ENCODE results near the gene FERMT2.

Gene FERMT2

DNA sequence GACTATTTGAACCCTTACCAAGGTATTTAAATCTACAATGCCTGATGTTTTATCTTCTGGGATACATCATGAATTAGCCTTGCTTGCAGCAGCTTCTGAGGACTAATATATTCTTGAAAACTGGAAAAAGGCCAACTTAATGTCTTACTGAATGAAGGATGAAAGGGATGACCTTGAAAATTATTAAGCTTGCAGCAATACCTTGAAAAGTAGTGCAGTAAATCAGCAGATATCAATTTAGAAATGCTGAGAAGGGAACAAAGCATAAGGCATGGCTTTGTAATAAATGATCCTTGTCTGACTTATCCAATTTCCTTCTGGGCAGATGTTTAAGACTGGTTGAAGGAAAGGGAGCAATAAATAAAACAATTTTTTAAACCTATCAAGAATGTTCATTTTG lies 37.3 kb upstream of the FERMT2 start:
- TF ChIP-seq CEBPB (IDR thresholded peaks at IDR 0.05) (no peak), TEAD4 (IDR thresholded peaks at IDR 0.05) (no peak), CREB1 (IDR thresholded peaks at IDR 0.05; ENCODE audit: low read depth) (no peak), TCF12 (IDR thresholded peaks at IDR 0.05; ENCODE audit: low read depth) (no peak), FOXM1 (IDR thresholded peaks at IDR 0.05; ENCODE audit: borderline replicate concordance, low read depth) (no peak), NFIC (IDR thresholded peaks at IDR 0.05) (no peak)
- TF ChIP-seq, protein P1, sequence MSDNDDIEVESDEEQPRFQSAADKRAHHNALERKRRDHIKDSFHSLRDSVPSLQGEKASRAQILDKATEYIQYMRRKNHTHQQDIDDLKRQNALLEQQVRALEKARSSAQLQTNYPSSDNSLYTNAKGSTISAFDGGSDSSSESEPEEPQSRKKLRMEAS (IDR thresholded peaks at IDR 0.05), result no peak

DNA sequence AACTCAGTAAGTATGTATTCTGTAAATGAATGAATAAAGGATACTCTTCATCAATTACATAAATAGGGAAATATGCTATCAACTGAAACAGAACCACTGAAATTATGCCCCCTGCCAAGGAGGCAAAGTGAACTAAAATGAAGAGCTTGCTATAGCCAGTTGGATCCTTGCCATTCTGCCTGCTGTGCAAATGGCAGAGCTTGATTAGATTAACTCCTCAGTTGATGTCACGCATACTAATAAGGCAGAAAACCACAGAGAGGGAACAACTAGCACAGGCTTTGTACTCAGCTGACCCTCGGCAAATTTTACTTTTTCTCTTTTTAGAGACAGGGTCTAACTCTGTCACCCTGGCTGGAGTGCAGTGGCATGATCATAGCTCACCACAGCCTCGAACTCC lies 36.7 kb upstream of the FERMT2 start:
- no peak for TF ChIP-seq FOXM1 (IDR thresholded peaks at IDR 0.05; ENCODE audit: borderline replicate concordance, low read depth)
- TF ChIP-seq TEAD4 (IDR thresholded peaks at IDR 0.05), result no peak
- no peak for TF ChIP-seq YY1 (IDR thresholded peaks at IDR 0.05; ENCODE audit: low read depth)
- TF ChIP-seq ZBTB7A (IDR thresholded peaks at IDR 0.05; ENCODE audit: low read depth), result no peak
- no peak for TF ChIP-seq EGR1 (IDR thresholded peaks at IDR 0.05)
- TF ChIP-seq NFIC (IDR thresholded peaks at IDR 0.05), result no peak
- TF ChIP-seq, protein P2, sequence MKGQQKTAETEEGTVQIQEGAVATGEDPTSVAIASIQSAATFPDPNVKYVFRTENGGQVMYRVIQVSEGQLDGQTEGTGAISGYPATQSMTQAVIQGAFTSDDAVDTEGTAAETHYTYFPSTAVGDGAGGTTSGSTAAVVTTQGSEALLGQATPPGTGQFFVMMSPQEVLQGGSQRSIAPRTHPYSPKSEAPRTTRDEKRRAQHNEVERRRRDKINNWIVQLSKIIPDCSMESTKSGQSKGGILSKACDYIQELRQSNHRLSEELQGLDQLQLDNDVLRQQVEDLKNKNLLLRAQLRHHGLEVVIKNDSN (IDR thresholded peaks at IDR 0.05), result no peak

DNA sequence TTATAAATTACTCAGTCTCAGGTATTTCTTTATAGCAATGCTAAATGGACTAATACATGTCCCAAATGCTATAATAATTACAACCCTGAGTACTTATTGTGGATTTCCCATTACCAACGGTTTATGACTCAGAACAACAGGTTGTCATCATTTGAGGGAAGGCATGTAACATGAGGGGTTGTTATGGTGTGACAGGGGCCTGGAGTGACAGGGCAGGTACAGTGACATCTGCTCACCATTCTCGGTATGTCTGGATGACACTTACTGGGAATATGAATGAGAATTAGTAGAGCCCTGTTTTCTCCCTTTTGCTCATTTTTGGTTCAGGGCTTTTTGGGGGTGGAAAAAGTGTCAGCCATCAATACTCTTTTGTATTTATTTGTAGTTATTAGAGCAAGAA lies 36.2 kb upstream of the FERMT2 start:
- TF ChIP-seq TCF12 (IDR thresholded peaks at IDR 0.05; ENCODE audit: low read depth) (no peak), FOXM1 (IDR thresholded peaks at IDR 0.05; ENCODE audit: borderline replicate concordance, low read depth) (no peak), NFIC (IDR thresholded peaks at IDR 0.05) (no peak), EGR1 (IDR thresholded peaks at IDR 0.05) (no peak), TEAD4 (IDR thresholded peaks at IDR 0.05) (no peak), YY1 (IDR thresholded peaks at IDR 0.05; ENCODE audit: low read depth) (no peak), TAF1 (IDR thresholded peaks at IDR 0.05; ENCODE audit: low read depth) (no peak), CEBPB (IDR thresholded peaks at IDR 0.05) (no peak), EP300 (IDR thresholded peaks at IDR 0.05; ENCODE audit: borderline replicate concordance) (no peak), CREB1 (IDR thresholded peaks at IDR 0.05; ENCODE audit: low read depth) (no peak)
- TF ChIP-seq, protein P1 (IDR thresholded peaks at IDR 0.05), result no peak
- TF ChIP-seq, protein P2 (IDR thresholded peaks at IDR 0.05), result no peak
- TF ChIP-seq, protein P3, sequence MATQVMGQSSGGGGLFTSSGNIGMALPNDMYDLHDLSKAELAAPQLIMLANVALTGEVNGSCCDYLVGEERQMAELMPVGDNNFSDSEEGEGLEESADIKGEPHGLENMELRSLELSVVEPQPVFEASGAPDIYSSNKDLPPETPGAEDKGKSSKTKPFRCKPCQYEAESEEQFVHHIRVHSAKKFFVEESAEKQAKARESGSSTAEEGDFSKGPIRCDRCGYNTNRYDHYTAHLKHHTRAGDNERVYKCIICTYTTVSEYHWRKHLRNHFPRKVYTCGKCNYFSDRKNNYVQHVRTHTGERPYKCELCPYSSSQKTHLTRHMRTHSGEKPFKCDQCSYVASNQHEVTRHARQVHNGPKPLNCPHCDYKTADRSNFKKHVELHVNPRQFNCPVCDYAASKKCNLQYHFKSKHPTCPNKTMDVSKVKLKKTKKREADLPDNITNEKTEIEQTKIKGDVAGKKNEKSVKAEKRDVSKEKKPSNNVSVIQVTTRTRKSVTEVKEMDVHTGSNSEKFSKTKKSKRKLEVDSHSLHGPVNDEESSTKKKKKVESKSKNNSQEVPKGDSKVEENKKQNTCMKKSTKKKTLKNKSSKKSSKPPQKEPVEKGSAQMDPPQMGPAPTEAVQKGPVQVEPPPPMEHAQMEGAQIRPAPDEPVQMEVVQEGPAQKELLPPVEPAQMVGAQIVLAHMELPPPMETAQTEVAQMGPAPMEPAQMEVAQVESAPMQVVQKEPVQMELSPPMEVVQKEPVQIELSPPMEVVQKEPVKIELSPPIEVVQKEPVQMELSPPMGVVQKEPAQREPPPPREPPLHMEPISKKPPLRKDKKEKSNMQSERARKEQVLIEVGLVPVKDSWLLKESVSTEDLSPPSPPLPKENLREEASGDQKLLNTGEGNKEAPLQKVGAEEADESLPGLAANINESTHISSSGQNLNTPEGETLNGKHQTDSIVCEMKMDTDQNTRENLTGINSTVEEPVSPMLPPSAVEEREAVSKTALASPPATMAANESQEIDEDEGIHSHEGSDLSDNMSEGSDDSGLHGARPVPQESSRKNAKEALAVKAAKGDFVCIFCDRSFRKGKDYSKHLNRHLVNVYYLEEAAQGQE (IDR thresholded peaks at IDR 0.05; ENCODE audit: low read depth), result no peak

DNA sequence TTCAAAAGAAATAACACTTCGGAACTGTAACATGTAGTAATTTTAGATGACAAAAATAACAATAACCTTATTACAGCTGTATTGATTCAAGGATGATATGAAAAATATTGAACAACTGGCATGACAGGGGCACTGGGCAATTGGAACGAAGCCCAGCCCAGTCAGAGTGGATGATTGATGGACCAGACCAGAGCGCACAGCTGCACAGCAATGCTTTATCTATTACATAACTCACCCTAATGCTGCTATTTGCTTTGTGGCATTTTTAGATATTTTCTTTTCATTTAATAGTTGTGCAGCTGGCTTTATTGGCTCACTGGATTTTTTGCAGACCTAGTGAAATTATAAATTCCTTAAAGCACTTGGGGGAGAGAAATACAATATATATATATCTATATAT lies 26.9 kb upstream of the FERMT2 start:
- TF ChIP-seq, protein P3 (IDR thresholded peaks at IDR 0.05; ENCODE audit: low read depth), result no peak
- TF ChIP-seq, protein P1 (IDR thresholded peaks at IDR 0.05), result no peak
- no peak for TF ChIP-seq TCF12 (IDR thresholded peaks at IDR 0.05; ENCODE audit: low read depth)
- TF ChIP-seq TAF1 (IDR thresholded peaks at IDR 0.05; ENCODE audit: low read depth), result no peak
- TF ChIP-seq, protein P2 (IDR thresholded peaks at IDR 0.05), result no peak
- TF ChIP-seq ZBTB7A (IDR thresholded peaks at IDR 0.05; ENCODE audit: low read depth), result no peak
- no peak for TF ChIP-seq TEAD4 (IDR thresholded peaks at IDR 0.05)
- TF ChIP-seq EP300 (IDR thresholded peaks at IDR 0.05; ENCODE audit: borderline replicate concordance), result no peak
- no peak for TF ChIP-seq CREB1 (IDR thresholded peaks at IDR 0.05; ENCODE audit: low read depth)

DNA sequence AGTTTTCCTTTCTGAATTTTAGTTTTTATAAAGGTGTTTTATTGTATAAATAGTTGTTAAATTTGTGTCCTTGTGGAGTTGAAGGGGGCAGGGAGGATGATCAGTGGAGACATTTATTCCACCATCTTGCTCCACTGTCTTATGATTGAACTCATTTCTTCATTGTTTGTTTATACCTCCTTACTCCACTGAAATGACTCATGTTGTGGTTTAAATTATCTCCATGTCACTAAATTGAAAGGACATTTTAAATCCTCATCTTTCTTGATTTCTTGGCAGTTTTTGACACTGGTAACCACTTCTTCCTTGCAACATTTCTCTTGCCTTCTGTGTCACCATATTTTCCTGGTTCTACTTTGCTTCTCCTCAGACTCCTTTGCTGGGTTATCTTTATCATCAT lies 23.6 kb upstream of the FERMT2 start:
- TF ChIP-seq, protein P2 (IDR thresholded peaks at IDR 0.05), result no peak
- TF ChIP-seq TEAD4 (IDR thresholded peaks at IDR 0.05) (no peak), FOXM1 (IDR thresholded peaks at IDR 0.05; ENCODE audit: borderline replicate concordance, low read depth) (no peak), CEBPB (IDR thresholded peaks at IDR 0.05) (no peak), CREB1 (IDR thresholded peaks at IDR 0.05; ENCODE audit: low read depth) (no peak), EGR1 (IDR thresholded peaks at IDR 0.05) (no peak), RAD21 (IDR thresholded peaks at IDR 0.05; ENCODE audit: low read depth) (no peak), ZBTB7A (IDR thresholded peaks at IDR 0.05; ENCODE audit: low read depth) (no peak), TCF12 (IDR thresholded peaks at IDR 0.05; ENCODE audit: low read depth) (no peak), EP300 (IDR thresholded peaks at IDR 0.05; ENCODE audit: borderline replicate concordance) (no peak), YY1 (IDR thresholded peaks at IDR 0.05; ENCODE audit: low read depth) (no peak), TAF1 (IDR thresholded peaks at IDR 0.05; ENCODE audit: low read depth) (no peak), NFIC (IDR thresholded peaks at IDR 0.05) (no peak)
- TF ChIP-seq, protein P1 (IDR thresholded peaks at IDR 0.05), result no peak
- TF ChIP-seq, protein P3 (IDR thresholded peaks at IDR 0.05; ENCODE audit: low read depth), result no peak
